ENCODE data around the gene BAG2.

The BAG2 gene

DNA sequence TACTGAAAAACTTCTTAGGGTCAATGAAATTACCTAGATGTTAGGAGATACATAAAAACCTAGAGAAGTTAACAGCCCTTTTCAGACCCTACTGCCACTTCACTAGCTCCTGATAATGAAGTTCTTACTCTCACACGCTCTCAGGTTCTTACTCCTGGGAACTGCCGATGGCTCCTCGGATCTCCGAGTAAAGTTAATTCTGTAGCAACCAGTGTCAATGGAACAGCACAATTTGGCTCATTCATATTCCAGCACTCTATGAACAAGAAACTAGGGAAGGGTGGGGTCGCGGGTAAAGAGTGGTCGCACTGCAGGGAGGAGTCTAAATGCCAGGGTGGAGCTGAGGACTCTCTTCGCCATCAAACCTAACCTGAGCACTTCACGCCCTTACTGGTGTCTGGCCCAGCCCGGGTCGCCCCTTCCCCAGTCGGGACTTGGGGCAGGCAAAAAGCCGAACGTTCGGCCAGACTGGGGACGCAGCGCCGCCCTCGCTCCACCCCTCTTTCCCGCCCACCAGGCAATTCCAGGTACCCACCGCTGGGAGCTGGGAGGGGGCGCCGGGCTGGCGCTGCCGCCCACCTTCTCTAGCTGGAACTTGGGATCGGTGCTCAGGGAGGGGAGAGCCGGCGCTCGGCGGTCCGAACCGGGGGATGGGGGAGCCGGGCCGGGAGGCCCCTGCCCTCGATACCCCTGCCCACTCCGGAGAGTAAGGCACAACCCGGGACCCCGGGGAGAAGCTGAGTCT lies 49.2 kb downstream of the BAG2 start:
- peak; percentile 76 for DNase-seq (ENCODE audit: low spot score)

DNA sequence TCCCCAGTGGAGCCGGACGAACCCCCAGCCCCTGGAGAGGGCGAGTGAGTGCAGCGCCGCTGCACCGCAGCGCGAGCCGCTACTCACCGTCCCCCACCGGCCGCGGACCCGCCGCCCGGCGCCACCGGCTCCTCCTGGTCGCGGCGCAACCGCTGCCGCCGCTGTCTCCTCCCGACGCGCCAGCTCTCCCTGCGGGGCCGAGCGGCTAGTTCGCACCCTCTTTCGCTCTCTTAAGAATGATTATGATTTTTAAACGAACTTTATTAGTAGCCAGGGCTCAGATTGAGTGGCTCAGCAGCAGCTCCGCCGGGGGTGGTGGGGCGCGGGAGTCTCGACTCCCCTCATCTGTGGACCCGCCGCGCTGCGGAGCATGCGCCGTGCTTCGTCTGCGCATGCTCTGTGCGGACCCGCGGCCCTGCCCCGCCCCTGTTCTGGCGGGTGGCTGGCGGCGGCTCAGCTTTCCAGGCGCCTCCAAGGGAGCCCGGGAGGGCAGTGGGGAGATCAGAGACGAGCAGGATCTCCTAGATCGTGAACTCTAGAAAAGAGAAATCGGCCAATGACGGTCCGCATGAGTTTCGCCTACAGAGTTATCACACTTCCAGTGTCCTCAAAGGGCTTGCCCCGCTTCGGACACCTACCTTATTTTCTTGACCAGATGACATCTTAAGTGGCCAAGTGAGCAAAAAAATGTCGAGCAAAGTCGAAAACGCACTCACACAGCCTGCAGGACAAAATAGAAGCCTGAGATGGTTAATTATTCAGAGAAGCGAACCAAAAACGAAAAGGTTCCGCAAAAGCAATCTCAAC lies 50.0 kb downstream of the BAG2 start, which contains the start of gene RAB23:
TSS of gene RAB23 (minus strand) at position 372 of the 807 bp plus-strand sequence. CDS start 11,927 bp downstream, outside the sequence.
- peak; percentile 86 for DNase-seq (ENCODE audit: low spot score)

DNA sequence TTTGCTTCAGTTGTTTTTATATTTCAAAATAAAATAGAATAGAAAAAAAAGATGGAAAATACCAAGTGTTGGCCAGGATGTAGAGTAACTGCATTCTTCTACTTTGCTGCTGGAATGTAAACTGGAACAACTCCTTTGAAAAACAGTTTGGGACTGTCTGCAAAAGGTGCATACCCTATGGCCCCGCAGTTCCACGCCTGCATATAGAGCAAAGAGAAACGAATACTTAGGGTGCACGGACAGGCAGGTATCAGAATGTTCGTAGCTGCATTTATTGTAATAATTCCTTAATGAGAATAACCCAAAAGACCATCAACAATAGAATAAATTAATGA lies 50.6 kb downstream of the BAG2 start:
- no peak for DNase-seq (ENCODE audit: low spot score)

DNA sequence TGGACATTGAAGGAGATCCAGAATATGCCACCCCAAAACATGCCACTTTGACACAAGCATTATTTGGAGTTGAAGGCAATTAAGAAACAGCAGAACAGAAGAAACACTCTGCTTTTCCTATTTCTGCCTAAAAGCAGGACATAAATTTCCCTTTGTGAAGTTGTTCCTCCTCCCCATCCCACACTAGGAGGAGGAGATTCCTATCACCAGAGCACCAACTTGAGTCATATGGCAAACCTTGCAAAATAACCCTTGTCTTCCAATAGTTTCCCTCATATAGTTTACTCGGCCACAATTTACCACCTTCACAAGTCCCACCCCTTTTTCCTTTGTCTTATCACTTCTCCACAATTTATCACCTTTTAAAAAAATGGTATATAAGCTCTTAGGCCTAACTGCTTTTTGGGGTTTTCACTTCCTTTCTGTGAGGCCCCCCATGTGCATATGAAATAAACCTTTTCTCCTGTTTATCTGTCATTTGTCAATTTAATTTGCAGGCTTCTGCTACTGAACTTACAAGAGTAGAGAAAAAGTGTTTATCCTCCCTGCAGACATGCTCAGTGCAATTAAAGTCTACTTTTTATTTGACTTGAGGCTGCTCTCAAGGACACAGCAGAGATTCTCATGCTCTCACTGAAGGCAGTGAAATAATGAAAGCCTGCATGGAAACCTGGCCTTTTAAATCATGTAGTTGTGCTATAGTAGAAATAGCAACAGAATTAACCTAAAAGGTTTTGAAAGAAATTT lies 52.8 kb downstream of the BAG2 start:
- no peak for DNase-seq (ENCODE audit: low spot score)

DNA sequence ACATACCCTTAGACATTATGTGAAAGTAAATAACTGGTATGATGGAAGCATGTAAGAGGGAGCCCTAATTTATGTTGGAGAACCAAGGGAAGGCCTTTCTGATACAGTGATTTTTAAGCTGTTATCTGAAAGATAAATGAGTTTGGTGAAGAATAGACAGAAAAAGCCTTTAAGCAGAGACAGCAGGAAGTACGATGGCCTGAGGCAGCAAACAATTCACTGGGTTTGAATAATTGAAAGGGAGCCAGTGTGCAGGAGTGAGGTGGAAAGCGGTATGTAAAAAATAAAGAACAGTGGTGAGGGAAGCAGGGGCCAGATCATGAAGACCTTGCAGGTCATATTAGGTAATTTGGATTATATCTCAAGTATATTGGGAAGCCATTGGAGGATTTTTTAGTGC lies 54.1 kb downstream of the BAG2 start:
- DNase-seq (ENCODE audit: low spot score): no peak
